ENCODE results near the gene DIABLO. TPM values are rescaled to one million over a fixed set of nuclear protein-coding genes. Genes with fewer than 3 reads are reported as not detected.
"Not testable (repeated sequence)": the region's sequence is repeated elsewhere in the genome, so short reads cannot be mapped to it uniquely, and the experiment has no call there.

The DIABLO gene
- total RNA-seq, 1 experiment from 2014 or later: 97.6 TPM

DNA sequence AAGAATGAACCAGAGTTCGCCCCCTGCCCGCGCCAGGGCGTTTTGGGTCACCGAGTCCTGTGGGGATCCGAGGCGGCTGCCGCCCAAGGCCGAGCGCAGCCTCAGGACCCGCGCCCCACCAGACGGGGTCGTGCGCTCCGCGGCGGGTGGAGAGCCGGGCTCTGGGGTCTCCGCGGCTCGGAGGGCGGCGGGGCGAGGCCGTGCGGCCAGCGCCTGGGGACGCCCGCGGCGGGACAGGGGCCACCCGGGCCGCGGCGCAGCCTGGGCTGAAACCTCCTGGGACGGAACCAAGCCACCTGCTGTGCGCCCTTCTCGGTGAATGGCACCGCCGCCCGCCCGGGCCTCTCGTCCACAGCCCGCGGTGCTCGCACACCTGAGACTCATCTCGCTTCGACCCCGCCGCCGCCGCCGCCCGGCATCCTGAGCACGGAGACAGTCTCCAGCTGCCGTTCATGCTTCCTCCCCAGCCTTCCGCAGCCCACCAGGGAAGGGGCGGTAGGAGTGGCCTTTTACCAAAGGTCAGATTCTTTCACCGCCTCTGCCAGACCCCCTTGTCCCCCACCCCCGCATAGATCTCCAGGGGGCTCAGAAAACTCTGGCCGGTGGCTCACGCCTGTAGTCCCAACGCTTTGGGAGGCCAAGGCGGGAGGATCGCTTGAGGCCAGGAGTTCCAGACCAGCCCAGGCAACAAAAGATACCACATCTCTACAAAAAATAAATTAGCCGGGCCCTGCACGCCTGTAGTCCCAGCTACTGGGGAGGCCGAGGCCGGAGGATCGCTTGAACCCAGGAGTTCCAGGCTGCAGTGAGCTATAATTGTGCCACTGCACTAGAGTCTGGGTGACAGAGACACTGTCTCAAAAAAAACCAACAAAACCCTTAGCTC is 21.4 kb downstream of the DIABLO start:
- ATAC-seq (peak; percentile 29), DNase-seq (no peak)
- TF ChIP-seq EZH2 (IDR thresholded peaks at IDR 0.05; ENCODE audit: low read length, unreplicated experiment) (no peak), EZH2phosphoT487 (IDR thresholded peaks at IDR 0.05; ENCODE audit: borderline replicate concordance, low read length) (no peak)
- TF ChIP-seq, protein P1, sequence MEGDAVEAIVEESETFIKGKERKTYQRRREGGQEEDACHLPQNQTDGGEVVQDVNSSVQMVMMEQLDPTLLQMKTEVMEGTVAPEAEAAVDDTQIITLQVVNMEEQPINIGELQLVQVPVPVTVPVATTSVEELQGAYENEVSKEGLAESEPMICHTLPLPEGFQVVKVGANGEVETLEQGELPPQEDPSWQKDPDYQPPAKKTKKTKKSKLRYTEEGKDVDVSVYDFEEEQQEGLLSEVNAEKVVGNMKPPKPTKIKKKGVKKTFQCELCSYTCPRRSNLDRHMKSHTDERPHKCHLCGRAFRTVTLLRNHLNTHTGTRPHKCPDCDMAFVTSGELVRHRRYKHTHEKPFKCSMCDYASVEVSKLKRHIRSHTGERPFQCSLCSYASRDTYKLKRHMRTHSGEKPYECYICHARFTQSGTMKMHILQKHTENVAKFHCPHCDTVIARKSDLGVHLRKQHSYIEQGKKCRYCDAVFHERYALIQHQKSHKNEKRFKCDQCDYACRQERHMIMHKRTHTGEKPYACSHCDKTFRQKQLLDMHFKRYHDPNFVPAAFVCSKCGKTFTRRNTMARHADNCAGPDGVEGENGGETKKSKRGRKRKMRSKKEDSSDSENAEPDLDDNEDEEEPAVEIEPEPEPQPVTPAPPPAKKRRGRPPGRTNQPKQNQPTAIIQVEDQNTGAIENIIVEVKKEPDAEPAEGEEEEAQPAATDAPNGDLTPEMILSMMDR (conservative IDR thresholded peaks at IDR 0.05; ENCODE audit: low read depth, low read length): no peak
- peak overlapping the region; percentile 65 for H3K4me3 ChIP-seq (ENCODE audit: low read length)
- H3K79me2 ChIP-seq (ENCODE audit: low read length): no peaks in the 10 kb centered on the region
- no peaks in the 10 kb centered on the region for H3F3A ChIP-seq (ENCODE audit: low read length, unreplicated experiment)
- H3K27ac ChIP-seq (ENCODE audit: low read length): no peak overlapping the region
- intact Hi-C loops (cut with micrococcal nuclease): no loop called here
- H3K9me3 ChIP-seq (ENCODE audit: low read length): no peaks in the 10 kb centered on the region
- peaks cover 21% of the 10 kb centered on the region for H3K36me3 ChIP-seq (ENCODE audit: low read depth, low read length)
- ChIA-PET CTCF (interaction anchor here (0.6 kb wide), 2 partner anchors 11 to 20 kb away, joined by 4 to 5 read pairs; no protein-coding TSS in a partner anchor), POLR2A (ENCODE audit: unreplicated experiment) (no interaction called here)
- peak overlapping the region; percentile 100 for H3K4me2 ChIP-seq (ENCODE audit: low read length)
- BruUV-seq (replicated peaks): no TSS peak
- H4K20me1 ChIP-seq (ENCODE audit: low read length): peaks cover 12% of the 10 kb centered on the region; the same call in 1 of the 2 replicates
- no peak overlapping the region for H3K9ac ChIP-seq (ENCODE audit: low read length)
- no peaks in the 10 kb centered on the region for H3K27me3 ChIP-seq (ENCODE audit: low read length)
- peak overlapping the region; percentile 97 for H2AFZ ChIP-seq (ENCODE audit: low read length)
- no peaks in the 10 kb centered on the region for H3K4me1 ChIP-seq (ENCODE audit: insufficient read depth, low read length)
- no peaks in the 10 kb centered on the region for H3K9me2 ChIP-seq (replicated peaks; ENCODE audit: low read length)

DNA sequence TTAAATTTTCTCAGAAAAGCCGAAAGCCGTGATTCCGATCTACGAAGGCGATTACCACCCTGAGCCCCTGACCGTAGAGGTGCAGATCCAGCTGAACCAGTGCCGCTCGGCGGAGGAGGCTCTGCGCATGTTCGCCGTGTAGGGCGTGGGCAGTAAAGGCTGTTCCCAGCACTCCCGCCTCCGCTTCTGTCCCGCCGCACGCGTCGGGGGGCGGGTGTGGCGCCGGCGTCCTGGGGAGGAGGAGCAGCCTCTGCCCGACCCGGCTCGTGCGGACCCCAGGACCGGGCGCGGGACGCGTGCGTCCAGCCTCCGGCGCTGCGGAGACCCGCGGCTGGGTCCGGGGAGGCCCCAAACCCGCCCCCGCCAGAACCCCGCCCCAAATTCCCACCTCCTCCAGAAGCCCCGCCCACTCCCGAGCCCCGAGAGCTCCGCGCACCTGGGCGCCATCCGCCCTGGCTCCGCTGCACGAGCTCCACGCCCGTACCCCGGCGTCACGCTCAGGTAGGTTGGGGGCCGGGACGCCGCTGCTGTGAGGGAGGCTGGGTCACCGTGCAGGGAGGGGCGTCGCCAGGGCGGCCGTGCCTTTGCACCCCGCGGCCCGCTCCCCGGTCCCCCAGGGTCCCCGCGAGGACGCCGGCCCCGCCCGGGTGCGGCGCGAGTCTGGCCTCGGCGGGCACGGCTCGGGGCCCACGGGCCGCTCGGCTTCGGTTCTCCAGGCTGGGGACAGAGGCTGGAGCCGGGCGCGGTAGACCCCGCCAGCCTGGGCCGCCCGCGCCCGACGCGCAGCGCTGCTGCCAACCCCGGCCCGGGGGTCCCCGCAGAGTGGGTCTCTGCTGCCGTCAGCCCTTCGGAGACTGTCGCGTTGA is 22.3 kb downstream of the DIABLO start, which contains the start of gene B3GNT4:
Gene B3GNT4, plus strand, starts transcription at position 409 of the 866 bp plus-strand sequence. CDS start 910 bp downstream, outside the sequence.
- ATAC-seq (peak; percentile 78), DNase-seq (peak; percentile 72)
- Histone ChIP-seq H3K36me3 (ENCODE audit: low read depth, low read length) (peaks cover 20% of the 10 kb centered on the region), H3F3A (ENCODE audit: low read length, unreplicated experiment) (no peaks in the 10 kb centered on the region), H3K4me3 (ENCODE audit: low read length) (peak within 1 kb of the TSS; percentile 65), H3K27ac (ENCODE audit: low read length) (no peak within 1 kb of the TSS), H3K79me2 (ENCODE audit: low read length) (no peaks in the 10 kb centered on the region), H3K4me1 (ENCODE audit: insufficient read depth, low read length) (no peaks in the 10 kb centered on the region), H2AFZ (ENCODE audit: low read length) (peak within 1 kb of the TSS; percentile 97), H3K9me3 (ENCODE audit: low read length) (no peaks in the 10 kb centered on the region), H3K27me3 (ENCODE audit: low read length) (no peaks in the 10 kb centered on the region), H3K9ac (ENCODE audit: low read length) (peak within 1 kb of the TSS; percentile 47; the same call in 1 of the 2 replicates), H4K20me1 (ENCODE audit: low read length) (peaks cover 12% of the 10 kb centered on the region; the same call in 1 of the 2 replicates), H3K4me2 (ENCODE audit: low read length) (peak within 1 kb of the TSS; percentile 100), H3K9me2 (replicated peaks; ENCODE audit: low read length) (no peaks in the 10 kb centered on the region)
- no TSS peak for BruUV-seq (replicated peaks)
- intact Hi-C loops (cut with micrococcal nuclease): no loop called here
- TF ChIP-seq EZH2 (IDR thresholded peaks at IDR 0.05; ENCODE audit: low read length, unreplicated experiment) (peak; percentile 73), EZH2phosphoT487 (IDR thresholded peaks at IDR 0.05; ENCODE audit: borderline replicate concordance, low read length) (no peak; the same call in 1 of the 2 replicates)
- TF ChIP-seq, protein P1 (conservative IDR thresholded peaks at IDR 0.05; ENCODE audit: low read depth, low read length): no peak
- POLR2A ChIA-PET (ENCODE audit: unreplicated experiment): no interaction called here
- CTCF ChIA-PET: interaction anchor here (0.5 to 0.6 kb wide), 2 partner anchors 21 to 402 kb away, joined by 4 to 5 read pairs; no protein-coding TSS in a partner anchor

DNA sequence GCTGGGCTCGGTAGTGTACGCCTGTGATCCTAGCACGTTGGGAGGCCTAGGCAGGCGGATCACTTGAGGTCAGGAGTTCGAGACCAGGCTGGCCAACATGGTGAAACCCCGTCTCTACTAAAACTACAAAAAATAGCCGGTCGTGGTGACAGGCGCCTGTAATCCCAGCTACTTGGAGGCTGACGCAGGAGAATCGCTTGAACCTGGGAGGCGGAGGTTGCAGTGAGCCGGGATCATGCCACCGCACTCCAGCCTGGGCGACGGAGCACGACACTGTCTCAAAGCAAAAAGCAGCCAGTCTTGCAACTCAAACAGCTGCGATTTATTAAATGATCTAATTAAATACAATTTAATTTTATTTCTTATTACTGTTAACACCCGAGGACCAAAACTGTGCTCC is 23.0 kb downstream of the DIABLO start:
- H3K9me2 ChIP-seq (replicated peaks; ENCODE audit: low read length); DNase-seq; CTCF ChIA-PET; H3K9me3 ChIP-seq (ENCODE audit: low read length); ATAC-seq; POLR2A ChIA-PET (ENCODE audit: unreplicated experiment); H3F3A ChIP-seq (ENCODE audit: low read length, unreplicated experiment); BruUV-seq (replicated peaks); H3K27me3 ChIP-seq (ENCODE audit: low read length); H3K79me2 ChIP-seq (ENCODE audit: low read length); H3K4me1 ChIP-seq (ENCODE audit: insufficient read depth, low read length); intact Hi-C loops (cut with micrococcal nuclease); H3K27ac ChIP-seq (ENCODE audit: low read length): not testable (repeated sequence)
- Histone ChIP-seq H3K36me3 (ENCODE audit: low read depth, low read length) (peaks cover 12% of the 10 kb centered on the region), H2AFZ (ENCODE audit: low read length) (peak overlapping the region; percentile 97), H3K9ac (ENCODE audit: low read length) (peak overlapping the region; percentile 47; the same call in 1 of the 2 replicates), H4K20me1 (ENCODE audit: low read length) (peaks cover 12% of the 10 kb centered on the region; the same call in 1 of the 2 replicates), H3K4me2 (ENCODE audit: low read length) (peak overlapping the region; percentile 100), H3K4me3 (ENCODE audit: low read length) (peak overlapping the region; percentile 65)

Data from PC-3 (cell line).